Activated T-helper 1 cell treated with Interleukin-2 at 50 U/mL for 16 hours (primary cell): ENCODE measurements around the gene REEP6.
"Not testable (repeated sequence)": the region's sequence is repeated elsewhere in the genome, so short reads cannot be mapped to it uniquely, and the experiment has no call there.

Experiments
- DNase-seq: peaks from one replicate; pipeline ENCODE4 v3.0.0-alpha.2; 2020; ENCODE audit warnings: low read depth

The REEP6 gene

DNA sequence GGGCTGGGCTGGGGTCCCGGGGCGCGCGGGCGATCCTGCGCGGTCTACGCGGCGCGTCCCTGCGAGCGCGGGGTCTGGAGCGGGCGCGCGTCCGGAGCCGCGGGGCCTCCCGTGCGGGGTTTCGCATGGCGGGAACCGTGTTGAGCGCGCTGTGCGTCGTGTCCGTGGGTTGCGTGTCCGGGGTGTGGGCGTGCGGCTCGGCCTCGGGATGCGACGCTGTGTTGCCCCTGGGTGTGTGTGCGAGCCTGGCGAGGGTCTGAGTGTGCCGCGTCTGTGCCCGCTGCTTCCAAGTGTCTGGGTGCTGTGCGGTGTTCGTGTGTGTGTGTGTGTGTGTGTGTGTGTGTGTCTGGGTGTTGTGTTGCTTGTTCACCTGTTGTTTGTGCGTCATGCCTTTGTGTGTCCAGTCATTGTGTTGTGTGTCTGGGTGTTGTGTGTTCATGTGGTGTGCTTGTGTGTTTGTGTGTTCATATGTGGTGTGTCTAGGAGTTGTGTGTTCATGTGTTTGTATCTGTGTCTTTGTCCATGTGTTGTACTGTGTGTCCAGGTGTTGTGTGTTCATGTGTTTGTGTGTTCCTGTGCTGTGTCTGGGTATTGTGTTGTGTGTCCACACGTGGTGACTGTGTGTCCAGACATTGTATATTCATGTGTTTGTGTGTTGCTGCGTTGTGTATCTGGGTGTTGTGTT is 33.4 kb downstream of the REEP6 start:
- no peak for DNase-seq

DNA sequence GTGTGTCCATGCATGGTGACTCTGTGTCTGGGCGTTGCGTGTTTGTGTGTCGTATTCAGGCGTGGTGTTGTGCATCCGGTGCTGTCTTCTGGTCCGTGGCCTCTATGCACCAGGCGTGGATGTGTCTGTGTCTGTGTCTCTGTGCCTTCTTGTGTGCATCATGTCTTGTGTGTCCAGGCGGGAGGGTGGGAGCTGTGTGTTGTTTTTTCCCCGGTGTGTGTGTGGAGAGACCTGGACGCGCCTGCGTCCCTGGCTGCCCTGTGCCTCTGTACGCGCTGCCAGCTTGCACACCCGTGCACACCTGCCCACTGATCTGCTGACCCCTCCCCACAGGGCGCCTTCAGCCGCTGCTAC is 34.0 kb downstream of the REEP6 start:
- no peak for DNase-seq

DNA sequence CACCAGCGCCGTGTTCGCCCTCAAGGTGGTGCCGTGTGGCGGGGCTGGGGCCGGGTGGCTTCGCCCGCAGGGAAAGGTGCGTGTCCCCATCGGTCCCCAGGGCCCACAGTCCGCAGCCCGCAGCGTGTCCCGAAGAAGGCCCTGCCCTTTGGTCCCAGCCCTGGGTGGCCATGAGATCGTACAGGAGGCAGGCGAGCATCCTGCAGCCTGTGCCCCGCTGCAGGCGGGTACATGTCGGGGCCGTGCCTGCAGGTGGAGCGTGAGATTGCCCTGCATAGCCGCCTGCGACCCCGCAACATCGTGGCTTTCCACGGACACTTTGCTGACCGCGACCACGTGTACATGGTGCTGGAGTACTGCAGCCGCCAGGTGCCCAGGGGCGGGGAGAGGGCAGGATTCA is 34.4 kb downstream of the REEP6 start:
- DNase-seq, result no peak

DNA sequence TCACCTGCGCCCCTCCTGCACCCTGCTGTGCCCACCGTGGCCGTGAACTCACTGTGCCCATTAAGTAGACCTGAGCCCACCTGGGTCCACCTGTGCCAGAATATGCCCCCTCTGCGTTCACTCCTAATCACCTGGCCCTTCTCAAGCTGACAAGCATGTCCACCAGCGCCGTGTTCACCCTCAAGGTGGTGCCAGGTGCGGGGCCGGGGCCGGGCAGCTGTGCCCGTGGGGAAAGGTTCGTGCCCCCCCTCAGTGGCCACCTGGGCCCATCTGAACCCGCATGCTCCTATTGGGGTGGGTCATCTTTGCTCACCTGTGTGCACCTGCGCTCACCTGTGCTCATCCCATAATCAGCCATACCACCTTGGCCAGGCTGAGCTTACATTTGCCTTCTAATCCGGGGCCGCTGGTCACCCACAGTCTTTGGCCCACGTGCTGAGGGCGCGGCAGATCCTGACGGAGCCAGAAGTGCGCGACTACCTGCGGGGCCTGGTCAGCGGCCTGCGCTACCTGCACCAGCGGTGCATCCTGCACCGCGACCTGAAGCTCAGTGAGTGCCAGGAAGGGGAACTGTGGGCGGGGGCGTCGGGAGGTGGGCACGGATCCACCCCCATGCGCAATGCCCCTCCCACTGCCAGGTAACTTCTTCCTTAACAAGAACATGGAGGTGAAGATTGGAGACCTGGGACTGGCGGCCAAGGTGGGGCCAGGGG is 35.2 kb downstream of the REEP6 start:
- no peak for DNase-seq

DNA sequence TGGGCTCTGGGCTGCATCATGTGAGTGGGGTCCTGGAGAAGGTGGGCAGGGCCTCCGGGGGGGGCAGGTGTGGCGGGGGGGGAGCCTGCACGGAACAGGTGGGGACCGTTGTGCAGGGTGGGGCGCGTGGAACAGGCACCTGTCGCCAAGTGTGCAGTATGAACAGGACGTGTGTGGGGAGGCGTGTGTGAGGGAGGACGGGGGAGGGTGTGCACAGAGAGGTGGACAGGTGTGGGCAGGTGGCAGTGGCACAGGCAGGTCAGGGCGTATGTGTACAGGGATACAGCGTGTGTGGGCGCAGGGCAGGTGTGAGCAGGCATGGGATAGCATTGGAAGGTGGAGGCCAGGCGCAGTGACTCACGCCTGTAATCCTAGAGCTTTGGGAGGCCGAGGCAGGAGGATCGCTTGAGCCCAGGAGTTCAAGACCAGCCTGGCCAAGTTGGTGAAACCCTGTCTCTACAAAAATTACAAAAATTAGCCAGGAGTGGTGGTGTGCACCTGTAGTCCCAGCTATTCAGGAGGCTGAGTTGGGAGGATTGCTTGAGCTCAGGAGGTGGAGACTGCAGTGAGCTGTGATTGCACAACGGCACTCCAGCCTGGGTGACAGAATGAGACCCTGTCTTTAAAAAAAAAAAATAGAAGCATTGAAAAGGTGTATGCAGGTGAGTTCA is 36.1 kb downstream of the REEP6 start:
- DNase-seq, result no peak

DNA sequence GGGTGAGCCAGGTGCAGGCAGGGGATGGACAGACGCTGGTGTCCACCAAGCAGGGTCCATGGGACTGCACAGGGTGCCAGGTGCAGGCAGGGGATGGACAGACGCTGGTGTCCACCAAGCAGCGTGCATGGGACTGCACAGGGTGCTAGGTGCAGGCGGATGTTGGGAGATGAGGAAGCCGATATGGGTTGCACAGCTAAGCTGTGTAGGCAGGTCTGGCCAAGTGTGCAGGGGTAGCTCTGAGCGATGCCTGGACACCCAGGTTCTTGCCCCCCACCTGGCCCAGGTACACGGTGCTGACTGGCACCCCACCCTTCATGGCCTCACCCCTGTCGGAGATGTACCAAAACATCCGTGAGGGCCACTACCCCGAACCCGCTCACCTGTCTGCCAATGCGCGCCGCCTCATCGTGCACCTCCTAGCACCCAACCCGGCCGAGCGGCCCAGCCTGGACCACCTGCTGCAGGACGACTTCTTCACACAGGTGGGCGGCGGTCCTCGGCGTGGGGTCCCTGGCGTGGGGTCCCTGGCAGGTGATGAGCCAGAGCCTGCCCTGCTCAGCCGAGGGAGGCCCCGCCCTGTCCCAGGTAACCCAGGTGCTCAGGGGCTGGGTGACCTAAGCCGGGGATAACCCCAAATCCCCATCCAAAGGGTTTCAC is 36.8 kb downstream of the REEP6 start:
- no peak for DNase-seq

DNA sequence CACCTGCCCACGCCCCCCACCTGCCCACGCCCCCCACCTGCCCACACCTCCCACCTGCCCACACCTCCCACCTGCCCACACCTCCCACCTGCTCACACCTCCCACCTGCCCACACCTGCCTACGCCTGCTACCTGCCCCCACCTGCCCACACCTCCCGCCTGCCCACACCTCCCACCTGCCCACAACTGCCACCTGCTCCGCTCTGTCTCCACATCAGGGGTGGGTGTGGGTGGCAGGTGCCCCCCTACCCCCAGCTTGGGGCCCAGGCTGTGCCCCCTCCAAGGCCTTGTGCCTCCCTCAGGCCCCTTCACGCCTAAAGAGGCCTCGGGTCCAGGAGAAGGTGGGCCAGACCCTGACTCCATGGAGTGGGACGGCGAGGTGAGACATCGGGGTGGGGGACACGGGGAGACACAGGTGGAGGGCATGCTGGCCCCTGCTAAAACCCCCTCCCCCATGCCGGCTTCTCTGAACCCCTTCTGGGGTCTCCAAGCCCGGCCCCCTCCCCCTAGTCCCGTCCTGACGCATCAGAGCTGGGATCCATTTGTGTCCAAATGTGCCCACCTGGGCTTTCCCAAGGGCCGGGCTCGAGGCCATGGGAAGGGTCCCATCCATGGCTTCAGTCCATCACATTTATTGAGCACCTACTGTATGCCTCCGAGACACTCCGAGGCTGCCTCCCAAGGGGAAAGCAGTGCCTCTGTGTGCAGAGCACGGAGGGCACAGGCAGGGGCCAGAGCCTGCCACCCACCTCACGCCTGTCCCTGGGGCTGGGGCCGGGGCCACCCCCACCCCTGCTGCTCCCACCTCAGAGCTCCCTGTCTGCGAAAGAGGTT is 37.8 kb downstream of the REEP6 start:
- no peak for DNase-seq

DNA sequence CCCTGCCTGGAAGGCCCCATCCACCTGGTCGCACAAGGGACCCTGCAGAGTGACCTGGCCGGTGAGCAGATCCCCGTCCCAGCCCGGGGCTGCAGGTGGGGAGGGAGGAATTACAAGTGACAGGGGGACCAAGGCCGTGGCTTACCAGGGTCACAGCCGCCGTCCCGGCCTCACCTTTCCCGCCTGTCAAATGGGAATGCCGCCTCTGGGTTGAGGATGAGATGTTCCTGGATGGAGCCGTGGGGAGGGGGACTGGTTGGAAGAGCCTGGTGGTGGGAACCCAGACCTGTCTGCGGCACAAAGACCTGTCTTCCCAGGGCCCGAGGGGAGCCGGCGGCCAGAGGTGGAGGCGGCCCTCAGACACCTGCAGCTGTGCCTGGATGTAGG is 38.4 kb downstream of the REEP6 start:
- no peak for DNase-seq

DNA sequence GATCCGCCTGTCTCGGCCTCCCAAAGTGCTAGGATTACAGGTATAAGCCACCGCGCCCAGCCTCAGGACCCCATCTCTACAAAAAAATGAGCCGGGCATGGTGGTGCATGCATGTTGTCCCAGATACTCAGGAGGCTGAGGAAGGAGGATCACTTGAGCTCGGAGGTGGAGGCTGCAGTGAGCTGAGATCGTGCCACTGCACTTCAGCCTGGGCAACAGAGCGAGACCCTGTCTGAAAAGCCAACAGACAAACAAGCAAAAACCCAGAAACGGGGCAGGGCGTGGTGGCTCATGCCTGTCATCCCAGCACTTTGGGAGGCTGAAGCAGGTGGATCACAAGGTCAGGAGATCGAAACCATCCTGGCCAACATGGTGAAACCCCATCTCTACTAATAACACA is 39.9 kb downstream of the REEP6 start:
- DNase-seq, result not testable (repeated sequence)

DNA sequence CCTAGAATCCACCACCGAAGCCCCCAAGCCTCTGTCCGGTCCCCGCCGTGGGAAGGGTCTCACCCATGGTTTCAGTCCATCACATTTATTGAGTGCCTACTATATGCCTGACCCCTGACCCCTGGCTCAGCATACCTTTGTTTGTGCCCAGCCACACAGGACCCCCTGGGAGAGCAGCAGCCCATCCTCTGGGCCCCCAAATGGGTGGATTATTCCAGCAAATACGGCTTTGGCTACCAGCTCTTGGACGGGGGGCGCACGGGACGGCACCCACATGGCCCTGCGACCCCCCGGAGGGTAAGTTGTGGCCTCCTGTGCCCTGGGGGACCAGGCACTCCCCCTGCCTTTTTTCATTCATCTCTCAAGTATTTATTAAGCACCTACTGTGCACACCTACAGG is 40.6 kb downstream of the REEP6 start:
- DNase-seq, result no peak

DNA sequence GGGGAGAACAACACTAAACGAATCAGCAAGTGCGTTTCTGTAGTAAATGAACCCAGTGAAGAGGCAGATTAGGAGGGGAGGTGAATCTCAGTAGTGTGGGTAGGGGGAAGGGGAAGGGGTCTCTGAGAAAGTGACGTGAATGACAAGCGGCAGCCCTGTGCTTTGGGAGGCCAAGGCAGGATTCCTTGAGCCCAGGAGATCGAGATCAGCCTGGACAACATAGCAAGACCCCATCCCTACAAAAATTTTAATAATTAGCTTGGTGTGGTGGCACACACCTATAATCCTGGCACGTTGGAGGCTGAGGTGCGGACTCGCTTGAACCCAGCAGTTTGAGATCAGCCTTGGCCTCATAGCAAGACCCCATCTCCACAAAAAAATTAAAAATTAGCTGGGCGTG is 41.0 kb downstream of the REEP6 start:
- DNase-seq, result no peak

DNA sequence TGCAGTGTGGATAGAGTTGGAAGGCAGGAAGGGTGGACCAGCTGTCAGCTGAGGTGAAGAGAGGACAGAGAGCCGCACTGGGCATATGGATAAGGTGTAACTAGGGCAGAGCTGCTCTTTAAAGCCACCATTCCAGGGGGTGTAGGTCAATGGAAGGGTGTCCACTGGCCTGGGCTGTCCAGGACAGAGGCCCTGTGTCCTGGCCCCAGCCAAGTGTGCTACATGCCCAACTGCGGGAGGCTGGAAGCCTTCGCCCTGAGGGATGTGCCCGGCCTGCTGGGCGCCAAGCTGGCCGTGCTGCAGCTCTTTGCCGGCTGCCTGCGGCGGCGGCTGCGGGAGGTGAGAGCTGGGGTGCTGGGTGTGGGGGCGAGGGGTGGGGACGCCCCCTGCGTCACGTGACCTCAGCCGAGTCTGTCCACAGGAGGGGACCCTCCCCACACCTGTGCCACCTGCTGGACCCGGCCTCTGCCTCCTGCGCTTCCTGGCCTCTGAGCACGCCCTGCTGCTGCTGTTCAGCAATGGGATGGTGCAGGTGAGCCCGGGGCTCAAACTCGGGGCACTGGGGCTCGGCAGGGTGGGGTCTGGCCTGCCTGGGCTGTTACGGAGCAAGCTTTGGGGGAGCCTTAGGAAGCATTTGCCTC is 42.6 kb downstream of the REEP6 start:
- DNase-seq, result no peak

DNA sequence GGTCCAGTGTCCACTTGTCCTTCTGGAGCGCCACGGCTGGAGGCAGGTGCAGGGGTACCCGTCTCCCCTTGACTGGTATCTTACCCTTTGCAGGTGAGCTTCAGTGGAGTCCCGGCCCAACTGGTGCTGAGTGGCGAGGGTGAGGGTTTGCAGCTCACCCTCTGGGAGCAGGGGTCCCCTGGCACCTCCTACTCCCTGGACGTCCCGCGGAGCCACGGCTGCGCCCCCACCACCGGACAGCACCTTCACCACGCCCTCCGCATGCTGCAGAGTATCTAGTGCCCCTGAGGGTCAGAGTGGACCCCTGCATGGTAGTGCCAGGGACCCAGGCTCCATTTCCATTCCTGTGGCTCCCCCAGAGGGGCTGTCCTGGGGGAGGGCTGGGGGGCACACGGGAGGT is 44.0 kb downstream of the REEP6 start:
- no peak for DNase-seq

DNA sequence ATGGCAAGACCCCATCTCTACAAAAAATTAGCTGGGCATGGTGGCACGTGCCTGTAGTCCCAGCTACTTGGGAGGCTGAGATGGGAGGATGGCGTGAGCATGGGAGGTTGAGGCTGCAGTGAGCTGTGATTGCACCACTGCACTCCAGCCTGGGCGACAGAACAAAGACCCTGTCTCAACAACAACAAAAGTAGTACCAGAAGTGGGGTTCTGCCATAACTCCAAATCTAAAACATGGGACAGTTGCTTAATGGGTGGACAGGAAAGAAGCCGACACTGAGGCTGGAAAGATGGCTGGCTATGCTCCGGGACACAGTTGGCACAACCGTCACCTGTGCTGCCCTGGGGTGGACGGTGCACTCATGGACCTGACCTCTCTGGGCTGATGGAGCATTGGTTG is 44.7 kb downstream of the REEP6 start:
- not testable (repeated sequence) for DNase-seq

DNA sequence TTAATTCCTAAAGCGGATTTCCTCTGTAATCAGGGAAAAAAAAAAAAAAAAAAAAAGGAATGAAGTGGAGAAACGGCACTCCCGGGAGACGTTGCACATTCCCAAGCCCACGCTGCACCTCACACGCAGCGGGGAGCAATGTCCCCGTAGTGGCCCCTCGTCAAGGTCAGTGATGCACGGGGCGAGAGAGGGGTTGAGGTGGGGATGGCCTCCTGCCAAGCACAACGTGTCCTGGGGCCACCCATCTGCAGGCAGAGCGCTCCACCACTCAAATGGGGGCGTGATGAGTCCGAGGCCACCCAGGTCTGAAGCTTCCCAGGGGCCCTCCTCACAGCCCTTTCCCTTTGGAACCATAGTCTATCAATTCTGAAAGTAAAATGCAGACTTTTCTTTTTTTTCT is 48.0 kb downstream of the REEP6 start:
- no peak for DNase-seq

DNA sequence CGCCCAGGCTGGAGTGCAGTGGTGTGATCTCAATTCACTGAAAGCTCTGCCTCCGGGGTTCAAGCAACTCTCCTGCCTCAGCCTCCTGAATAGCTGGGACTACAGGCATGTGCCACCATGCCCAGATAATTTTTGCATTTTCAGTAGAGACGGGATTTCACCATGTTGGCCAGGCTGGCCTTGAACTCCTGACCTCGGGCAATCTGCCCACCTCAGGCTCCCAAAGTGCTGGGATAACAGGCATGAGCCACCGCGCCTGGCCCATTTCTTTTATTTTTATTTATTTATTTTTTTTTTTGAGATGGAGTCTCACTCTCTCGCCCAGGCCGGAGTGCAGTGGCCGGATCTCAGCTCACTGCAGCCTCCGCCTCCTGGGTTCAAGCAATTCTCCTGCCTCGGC is 48.8 kb downstream of the REEP6 start:
- not testable (repeated sequence) for DNase-seq

DNA sequence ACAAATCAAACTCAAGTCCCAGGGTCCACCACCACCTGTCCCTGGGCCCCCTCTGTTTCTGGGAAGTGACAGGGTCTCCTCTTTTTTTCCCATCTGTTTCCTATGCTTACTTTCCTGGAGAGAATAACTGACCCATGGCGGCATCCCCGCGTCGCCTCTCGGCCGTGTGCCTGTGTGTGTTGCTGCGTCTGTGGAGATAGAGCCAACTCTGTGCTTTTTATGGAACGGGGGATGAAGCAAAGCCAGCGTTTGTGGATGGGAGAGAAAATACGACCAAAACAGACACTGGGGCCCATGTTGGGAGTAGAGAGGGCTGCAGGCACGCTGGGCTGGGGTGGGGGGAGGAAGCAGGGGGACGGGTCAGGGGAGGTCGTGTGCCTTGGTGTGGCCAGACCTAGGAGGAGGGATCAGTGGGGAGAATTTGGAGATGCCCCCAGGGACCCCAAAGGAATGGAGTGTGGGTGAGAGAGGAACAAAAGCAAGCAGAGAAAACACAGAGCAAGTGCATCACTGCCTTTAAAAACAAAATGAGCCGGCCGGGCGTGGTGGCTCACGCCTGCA is 49.5 kb downstream of the REEP6 start:
- no peak for DNase-seq
